IMR-90 (cell line): ENCODE results near the gene LRRC75B. TPM values are rescaled to one million over a fixed set of nuclear protein-coding genes. Genes with fewer than 3 reads are reported as not detected.

Source experiments
- ATAC-seq: fragments of 200-7000 bp; cut with Tn5 transposase; 2 replicates; pipeline ENCODE4 v1.9.1; 2020; ENCODE audit warnings: low read depth, mild to moderate bottlenecking, moderate library complexity
- BruUV-seq: library from RNA; stranded (reverse); fragments of 400-500 nt; replicated peaks from 2 replicates; lab custom pipeline; 2021; lab: Mats Ljungman, UMichigan
- CTCF ChIA-PET: fragments of 300-600 bp; formaldehyde crosslinking; extraction: SDS; loops from one replicate; lab custom pipeline; 2021; ENCODE audit warnings: antibody characterized with exemption; lab: Yijun Ruan, JAX
- POLR2A ChIA-PET: fragments of 300-600 bp; sonication (Branson Sonifier 250); formaldehyde crosslinking; loops from one replicate; lab custom pipeline; 2022; ENCODE audit warnings: antibody characterized with exemption; ENCODE audit not compliant: unreplicated experiment; lab: Charles Lee
- DNase-seq: peaks from one replicate; pipeline ENCODE4 v3.0.0; 2013
- H2AFZ ChIP-seq: replicated peaks from 2 replicates; pipeline ENCODE3; 2013; ENCODE audit warnings: low read length, mild to moderate bottlenecking; ENCODE audit not compliant: poor library complexity
- H2AK5ac ChIP-seq: 2 replicates; pipeline ENCODE4 v1.6.1; 2013; ENCODE audit warnings: low read depth, low read length, inconsistent platforms
- H2AK9ac ChIP-seq: replicated peaks from 2 replicates; pipeline ENCODE3; 2013; ENCODE audit warnings: mild to moderate bottlenecking, low read depth, low read length, moderate library complexity; ENCODE audit not compliant: poor library complexity
- H2BK120ac ChIP-seq: 2 replicates; pipeline ENCODE4 v1.6.1; 2013; ENCODE audit warnings: low read depth, low read length, inconsistent platforms
- H2BK15ac ChIP-seq: 3 replicates; pipeline ENCODE4 v1.6.1; 2013; ENCODE audit warnings: low read depth, low read length, inconsistent platforms
- H2BK20ac ChIP-seq: 2 replicates; pipeline ENCODE4 v1.6.1; 2013; ENCODE audit warnings: low read depth, mild to moderate bottlenecking, inconsistent platforms, low read length, moderate library complexity
- H2BK5ac ChIP-seq: 2 replicates; pipeline ENCODE4 v1.6.1; 2013; ENCODE audit warnings: mild to moderate bottlenecking, low read depth, low read length, inconsistent platforms; ENCODE audit not compliant: poor library complexity, severe bottlenecking
- H3K14ac ChIP-seq: replicated peaks from 2 replicates; pipeline ENCODE4 v1.6.1; 2013; ENCODE audit warnings: low read depth, low read length, inconsistent platforms
- H3K18ac ChIP-seq: 2 replicates; pipeline ENCODE4 v1.6.1; 2013; ENCODE audit warnings: low read depth, low read length, control low read depth
- H3K23ac ChIP-seq: 2 replicates; pipeline ENCODE4 v1.6.1; 2013; ENCODE audit warnings: low read depth, low read length, inconsistent platforms
- H3K27ac ChIP-seq: 2 replicates; pipeline ENCODE4 v1.5.1; 2013; ENCODE audit warnings: mild to moderate bottlenecking, control low read depth, low read length; ENCODE audit not compliant: insufficient read depth
- H3K27me3 ChIP-seq: 2 replicates; pipeline ENCODE4 v1.6.1; 2013; ENCODE audit warnings: low read length; ENCODE audit not compliant: control insufficient read depth, insufficient read depth
- H3K36me3 ChIP-seq: 2 replicates; pipeline ENCODE4 v1.6.1; 2013; ENCODE audit warnings: low read length, mixed read lengths; ENCODE audit not compliant: control insufficient read depth, insufficient read depth
- H3K4ac ChIP-seq: 2 replicates; pipeline ENCODE4 v1.6.1; 2013; ENCODE audit warnings: low read depth, low read length, inconsistent platforms
- H3K4me1 ChIP-seq: 2 replicates; pipeline ENCODE4 v1.6.1; 2013; ENCODE audit warnings: low read length, mixed read lengths; ENCODE audit not compliant: control insufficient read depth, insufficient read depth
- H3K4me2 ChIP-seq: 2 replicates; pipeline ENCODE4 v1.6.1; 2013; ENCODE audit warnings: low read depth, mild to moderate bottlenecking, control low read depth, low read length, moderate library complexity
- H3K4me3 ChIP-seq: 2 replicates; pipeline ENCODE4 v1.5.1; 2013; ENCODE audit warnings: low read depth, mild to moderate bottlenecking, control low read depth, low read length, moderate library complexity; ENCODE audit not compliant: insufficient read depth
- H3K56ac ChIP-seq: 2 replicates; pipeline ENCODE4 v1.6.1; 2013; ENCODE audit warnings: low read length, inconsistent platforms; ENCODE audit not compliant: insufficient read depth; ENCODE audit errors: extremely low read depth
- H3K79me1 ChIP-seq, 2 experiments: 2 replicates each; pipeline ENCODE4 v1.6.1; 2013; ENCODE audit warnings: low read length in 2 of 2, inconsistent platforms in 1 of 2, low read depth in 1 of 2
- H3K9ac ChIP-seq: 2 replicates; pipeline ENCODE4 v1.6.1; 2013; ENCODE audit warnings: low read depth, low read length, control low read depth
- H3K9me1 ChIP-seq: 2 replicates; pipeline ENCODE4 v1.6.1; 2013; ENCODE audit warnings: low read length, inconsistent platforms; ENCODE audit not compliant: insufficient read depth
- H3K9me3 ChIP-seq: 2 replicates; pipeline ENCODE4 v1.6.1; 2013; ENCODE audit warnings: low read length; ENCODE audit not compliant: control insufficient read depth, insufficient read depth
- H4K20me1 ChIP-seq: 2 replicates; pipeline ENCODE4 v1.6.1; 2013; ENCODE audit warnings: low read length, inconsistent platforms; ENCODE audit not compliant: insufficient read depth
- H4K5ac ChIP-seq: 2 replicates; pipeline ENCODE4 v1.6.1; 2013; ENCODE audit warnings: mild to moderate bottlenecking, low read depth, low read length, control low read depth
- H4K8ac ChIP-seq, 2 experiments: 2 replicates each; pipeline ENCODE4 v1.6.1; 2013; ENCODE audit warnings: low read depth in 2 of 2, low read length in 2 of 2, control low read depth in 1 of 2, inconsistent platforms in 1 of 2
- H4K91ac ChIP-seq: 2 replicates; pipeline ENCODE4 v1.6.1; 2013; ENCODE audit warnings: low read depth, low read length, inconsistent platforms; ENCODE audit not compliant: insufficient read depth
- BHLHE40 ChIP-seq: fragments of 150-350 bp; IDR thresholded peaks from 2 replicates; pipeline ENCODE4 v1.6.1; 2016; ENCODE audit warnings: mild to moderate bottlenecking, low read depth, low read length
- CEBPB ChIP-seq: IDR thresholded peaks from 2 replicates; pipeline ENCODE4 v1.6.1; 2012; ENCODE audit warnings: low read depth, low read length, improper control_type of control experiment
- CHD1 ChIP-seq: IDR thresholded peaks from 2 replicates; pipeline ENCODE4 v1.6.1; 2012; ENCODE audit warnings: low read depth, low read length, improper control_type of control experiment
- FOS ChIP-seq: fragments of 150-350 bp; IDR thresholded peaks from 2 replicates; pipeline ENCODE4 v1.6.1; 2016; ENCODE audit warnings: low read depth, low read length
- MAFK ChIP-seq: IDR thresholded peaks from 2 replicates; pipeline ENCODE4 v1.6.1; 2012; ENCODE audit warnings: low read depth, low read length, improper control_type of control experiment
- MAZ ChIP-seq: IDR thresholded peaks from 2 replicates; pipeline ENCODE4 v1.6.1; 2012; ENCODE audit warnings: low read depth, mild to moderate bottlenecking, low read length, improper control_type of control experiment, moderate library complexity, borderline replicate concordance
- MXI1 ChIP-seq: IDR thresholded peaks from 2 replicates; pipeline ENCODE4 v1.6.1; 2012; ENCODE audit warnings: low read depth, mild to moderate bottlenecking, low read length, moderate library complexity, borderline replicate concordance
- POLR2A ChIP-seq: IDR thresholded peaks from 2 replicates; pipeline ENCODE4 v1.6.1; 2012; ENCODE audit warnings: mild to moderate bottlenecking, low read depth, low read length
- RAD21 ChIP-seq: IDR thresholded peaks from 2 replicates; pipeline ENCODE4 v1.6.1; 2012; ENCODE audit warnings: low read length, improper control_type of control experiment
- RFX5 ChIP-seq: IDR thresholded peaks from 2 replicates; pipeline ENCODE4 v1.8.0; 2012; ENCODE audit warnings: low read depth, mild to moderate bottlenecking, low read length, moderate library complexity
- SMC3 ChIP-seq: fragments of 150-350 bp; IDR thresholded peaks from 2 replicates; pipeline ENCODE4 v1.6.1; 2016; ENCODE audit warnings: low read depth, mild to moderate bottlenecking, antibody characterized with exemption, low read length, moderate library complexity
- WGBS, 2 experiments: methylation state at CpG; one replicate each; pipeline versions ENCODE4 v1.1.5 to v1.1.7; 2013; ENCODE audit warnings: missing lambda C conversion rate in 2 of 2; ENCODE audit not compliant: insufficient read length in 1 of 2; ENCODE audit errors: extremely low coverage in 2 of 2; 5-methylcytosine and 5-hydroxymethylcytosine counted together
- dilution Hi-C: fragments of 300-500 bp; cut with HindIII; formaldehyde crosslinking; loops from one replicate; pipeline ENCODE4 v1.14.3; 2018; ENCODE audit warnings: low sequenced_read_pairs; ENCODE audit not compliant: unreplicated experiment
- in situ Hi-C: fragments of 300-500 bp; cut with MboI; formaldehyde crosslinking; loops from 3 replicates; pipeline ENCODE4 v1.14.3; 2019; ENCODE audit warnings: low sequenced_read_pairs, inconsistent platforms, mixed read lengths
- intact Hi-C: fragments of 100-400 bp; cut with micrococcal nuclease; formaldehyde crosslinking; loops from 2 replicates; pipeline ENCODE4 v1.10.0; 2022
- polyA plus RNA-seq, 3 experiments: library from polyadenylated mRNA; depleted of rRNA; stranded (reverse); fragments of >200 nt; gene quantifications; 2 replicates each; pipeline ENCODE4 v1.2.3, GENCODE V29; 2012; ENCODE audit warnings: low replicate concordance in 1 of 3
- total RNA-seq: library from RNA; depleted of rRNA; stranded (reverse); fragments of >200 nt; gene quantifications from 2 replicates; pipeline ENCODE4 v1.2.3, GENCODE V29; 2012
- TF ChIP-seq, protein P1 (sequence below): fragments of 150-350 bp; IDR thresholded peaks from 2 replicates; pipeline ENCODE4 v1.6.1; 2017; ENCODE audit warnings: mild to moderate bottlenecking, antibody characterized with exemption, low read length, low read depth
- TF ChIP-seq, protein P2 (sequence below): fragments of 150-350 bp; IDR thresholded peaks from 2 replicates; pipeline ENCODE4 v1.6.1; 2016; ENCODE audit warnings: low read depth, mild to moderate bottlenecking, low read length, moderate library complexity, borderline replicate concordance

LRRC75B gene
- total and polyA plus RNA-seq, 2 of the 4 experiments (the other 2 are of a cell fraction) = 1.6 to 10.7 TPM

DNA sequence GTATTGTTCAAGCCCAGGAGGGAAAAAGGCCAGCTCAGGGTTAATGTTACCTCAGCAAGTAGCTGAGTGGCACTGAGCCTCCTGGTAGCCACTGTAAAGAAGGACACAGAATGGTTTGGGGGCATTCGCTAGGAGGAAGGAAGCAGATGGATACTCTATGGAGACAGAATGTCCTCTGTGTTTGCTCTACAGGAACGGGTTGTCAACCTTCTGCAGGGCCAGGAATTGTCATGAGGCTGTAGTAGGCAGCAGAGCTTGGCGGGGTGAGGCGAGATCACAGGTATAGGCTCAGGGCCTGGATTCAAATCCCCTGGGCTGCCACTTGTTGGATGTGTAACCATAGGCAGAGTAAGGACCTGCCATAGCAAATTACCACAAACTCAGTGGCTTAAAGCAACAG is 3.0 kb upstream of the LRRC75B start:
- no peak overlapping the region for H2BK15ac ChIP-seq
- no peaks in the 10 kb centered on the region for H3K4me1 ChIP-seq
- no peak overlapping the region for H3K27ac ChIP-seq
- WGBS, 2 experiments = 80% methylated on average over 2 of the region's 4 CpGs; no CpG with 5 or more reads in 1 of the 2 experiments
- H3K18ac ChIP-seq = no peak overlapping the region
- no peaks in the 10 kb centered on the region for H3K9me3 ChIP-seq
- H2BK120ac ChIP-seq = no peak overlapping the region
- H4K5ac ChIP-seq = no peak overlapping the region
- no peak overlapping the region for H3K23ac ChIP-seq
- H2AFZ ChIP-seq = no peak overlapping the region
- no peak overlapping the region for H3K4ac ChIP-seq
- no peaks in the 10 kb centered on the region for H3K27me3 ChIP-seq
- H4K20me1 ChIP-seq = no peaks in the 10 kb centered on the region
- intact Hi-C loops = no loop called here
- peaks cover 11% of the 10 kb centered on the region for H3K9me1 ChIP-seq
- H3K36me3 ChIP-seq = no peaks in the 10 kb centered on the region
- no peak overlapping the region for H3K9ac ChIP-seq
- H4K8ac ChIP-seq = no peak overlapping the region
- H2AK5ac ChIP-seq = no peak overlapping the region
- TF ChIP-seq MXI1 = no peak
- no peak for TF ChIP-seq RAD21
- TF ChIP-seq MAZ = no peak
- no peak for TF ChIP-seq POLR2A
- no peak for TF ChIP-seq FOS
- TF ChIP-seq MAFK = no peak
- TF ChIP-seq, protein P1, sequence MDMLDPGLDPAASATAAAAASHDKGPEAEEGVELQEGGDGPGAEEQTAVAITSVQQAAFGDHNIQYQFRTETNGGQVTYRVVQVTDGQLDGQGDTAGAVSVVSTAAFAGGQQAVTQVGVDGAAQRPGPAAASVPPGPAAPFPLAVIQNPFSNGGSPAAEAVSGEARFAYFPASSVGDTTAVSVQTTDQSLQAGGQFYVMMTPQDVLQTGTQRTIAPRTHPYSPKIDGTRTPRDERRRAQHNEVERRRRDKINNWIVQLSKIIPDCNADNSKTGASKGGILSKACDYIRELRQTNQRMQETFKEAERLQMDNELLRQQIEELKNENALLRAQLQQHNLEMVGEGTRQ = no peak
- TF ChIP-seq RFX5 = no peak
- TF ChIP-seq CEBPB = no peak
- no peak for TF ChIP-seq BHLHE40
- TF ChIP-seq CHD1 = no peak
- TF ChIP-seq, protein P2, sequence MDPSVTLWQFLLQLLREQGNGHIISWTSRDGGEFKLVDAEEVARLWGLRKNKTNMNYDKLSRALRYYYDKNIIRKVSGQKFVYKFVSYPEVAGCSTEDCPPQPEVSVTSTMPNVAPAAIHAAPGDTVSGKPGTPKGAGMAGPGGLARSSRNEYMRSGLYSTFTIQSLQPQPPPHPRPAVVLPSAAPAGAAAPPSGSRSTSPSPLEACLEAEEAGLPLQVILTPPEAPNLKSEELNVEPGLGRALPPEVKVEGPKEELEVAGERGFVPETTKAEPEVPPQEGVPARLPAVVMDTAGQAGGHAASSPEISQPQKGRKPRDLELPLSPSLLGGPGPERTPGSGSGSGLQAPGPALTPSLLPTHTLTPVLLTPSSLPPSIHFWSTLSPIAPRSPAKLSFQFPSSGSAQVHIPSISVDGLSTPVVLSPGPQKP = no peak
- no peak for TF ChIP-seq SMC3
- H2BK5ac ChIP-seq = no peak overlapping the region
- no peak overlapping the region for H2AK9ac ChIP-seq
- ATAC-seq = no peak
- H3K4me3 ChIP-seq = no peak overlapping the region
- POLR2A ChIA-PET = no interaction called here
- H2BK20ac ChIP-seq = no peak overlapping the region
- CTCF ChIA-PET = no interaction called here
- no peak for DNase-seq
- dilution Hi-C loops = no loop called here
- no peak overlapping the region for H3K56ac ChIP-seq
- BruUV-seq = no TSS peak
- no peak overlapping the region for H3K4me2 ChIP-seq
- in situ Hi-C loops = no loop called here
- no peak overlapping the region for H4K91ac ChIP-seq
- peaks cover 0 to 8% of the 10 kb centered on the region in 2 experiments; a peak in 2 of 4 replicates for H3K79me1 ChIP-seq
- no peak overlapping the region for H3K14ac ChIP-seq
